LNCAP (cell line): ENCODE results near the gene RALGAPA1.

Source experiments
- TF ChIP-seq, protein P1 (sequence below): fragments of 450-650 bp; IDR thresholded peaks from 2 replicates; pipeline ENCODE4 v1.5.1; 2017; ENCODE audit warnings: mild to moderate bottlenecking

Gene RALGAPA1

DNA sequence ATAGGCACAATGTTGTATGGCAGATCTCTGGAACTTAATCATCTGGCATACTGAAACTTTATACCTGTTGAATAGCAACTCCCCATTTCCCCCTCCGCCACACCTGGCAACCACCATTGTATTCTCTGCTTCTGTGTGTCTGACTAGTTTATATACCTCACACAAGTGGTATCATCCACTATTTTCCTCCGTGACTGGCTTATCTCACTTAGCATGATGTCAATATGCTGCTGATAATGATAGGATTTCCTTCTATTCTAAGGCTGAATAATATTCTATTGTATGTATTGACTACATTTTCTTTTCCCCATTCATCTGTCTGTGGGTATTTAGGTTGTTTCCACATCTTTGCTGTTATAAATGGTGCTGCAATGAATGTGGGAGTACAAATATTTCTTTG, 38.5 kb upstream of the RALGAPA1 start:
- TF ChIP-seq, protein P1, sequence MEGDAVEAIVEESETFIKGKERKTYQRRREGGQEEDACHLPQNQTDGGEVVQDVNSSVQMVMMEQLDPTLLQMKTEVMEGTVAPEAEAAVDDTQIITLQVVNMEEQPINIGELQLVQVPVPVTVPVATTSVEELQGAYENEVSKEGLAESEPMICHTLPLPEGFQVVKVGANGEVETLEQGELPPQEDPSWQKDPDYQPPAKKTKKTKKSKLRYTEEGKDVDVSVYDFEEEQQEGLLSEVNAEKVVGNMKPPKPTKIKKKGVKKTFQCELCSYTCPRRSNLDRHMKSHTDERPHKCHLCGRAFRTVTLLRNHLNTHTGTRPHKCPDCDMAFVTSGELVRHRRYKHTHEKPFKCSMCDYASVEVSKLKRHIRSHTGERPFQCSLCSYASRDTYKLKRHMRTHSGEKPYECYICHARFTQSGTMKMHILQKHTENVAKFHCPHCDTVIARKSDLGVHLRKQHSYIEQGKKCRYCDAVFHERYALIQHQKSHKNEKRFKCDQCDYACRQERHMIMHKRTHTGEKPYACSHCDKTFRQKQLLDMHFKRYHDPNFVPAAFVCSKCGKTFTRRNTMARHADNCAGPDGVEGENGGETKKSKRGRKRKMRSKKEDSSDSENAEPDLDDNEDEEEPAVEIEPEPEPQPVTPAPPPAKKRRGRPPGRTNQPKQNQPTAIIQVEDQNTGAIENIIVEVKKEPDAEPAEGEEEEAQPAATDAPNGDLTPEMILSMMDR: no peak

DNA sequence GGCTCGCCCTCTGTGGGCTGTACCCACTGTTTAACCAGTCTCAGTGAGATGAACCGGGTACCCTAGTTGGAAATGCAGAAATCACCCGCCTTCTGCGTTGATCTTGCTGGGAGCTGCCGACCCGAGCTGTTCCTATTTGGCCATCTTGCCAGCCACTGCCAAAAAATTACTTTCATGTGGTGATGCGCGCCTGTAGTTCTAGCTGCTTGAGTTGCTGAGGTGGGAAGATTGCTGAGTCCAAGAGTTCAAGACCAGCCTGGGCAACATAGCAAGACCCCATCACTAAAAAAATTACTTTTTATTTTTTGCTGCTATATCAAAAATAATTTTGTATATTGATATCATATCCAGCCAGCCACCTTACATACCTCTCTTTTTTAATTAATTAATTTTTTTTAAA, 35.4 kb upstream of the RALGAPA1 start:
- TF ChIP-seq, protein P1: no peak

DNA sequence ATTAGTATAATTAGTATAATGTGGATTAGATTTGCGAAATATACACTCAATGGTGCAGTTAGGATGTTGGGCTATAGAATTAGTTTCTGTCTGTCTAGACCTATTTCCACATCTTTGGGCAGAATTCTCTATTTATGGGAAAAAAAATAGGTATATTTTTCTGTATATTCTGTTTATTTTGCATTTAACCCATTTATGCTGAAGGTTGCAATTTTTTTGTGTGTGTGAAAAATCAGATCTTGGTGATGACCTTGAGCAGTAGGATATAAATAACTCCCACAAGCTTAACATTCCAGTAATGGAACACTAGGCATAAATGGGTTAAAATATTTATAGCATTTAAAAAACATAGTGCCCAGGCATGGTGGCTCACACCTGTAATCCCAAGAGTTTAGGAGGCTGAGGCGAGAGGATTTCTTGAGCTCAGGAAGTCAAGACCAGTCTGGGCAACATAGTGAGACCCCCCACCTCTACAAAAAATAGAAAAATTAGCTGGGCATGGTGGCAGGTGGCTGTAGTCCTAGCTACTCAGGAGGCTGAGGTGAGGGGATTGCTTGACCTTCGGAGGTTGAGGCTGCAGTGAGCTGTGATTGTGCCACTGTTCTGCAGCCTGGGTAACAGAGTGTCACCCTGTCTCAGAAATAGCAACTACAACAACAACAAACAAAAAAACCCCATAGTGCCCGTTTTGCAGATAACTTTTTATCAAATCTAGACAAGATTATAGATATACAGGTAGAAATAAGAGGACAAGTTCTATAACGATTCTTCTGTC, 26.3 kb upstream of the RALGAPA1 start:
- TF ChIP-seq, protein P1: no peak

DNA sequence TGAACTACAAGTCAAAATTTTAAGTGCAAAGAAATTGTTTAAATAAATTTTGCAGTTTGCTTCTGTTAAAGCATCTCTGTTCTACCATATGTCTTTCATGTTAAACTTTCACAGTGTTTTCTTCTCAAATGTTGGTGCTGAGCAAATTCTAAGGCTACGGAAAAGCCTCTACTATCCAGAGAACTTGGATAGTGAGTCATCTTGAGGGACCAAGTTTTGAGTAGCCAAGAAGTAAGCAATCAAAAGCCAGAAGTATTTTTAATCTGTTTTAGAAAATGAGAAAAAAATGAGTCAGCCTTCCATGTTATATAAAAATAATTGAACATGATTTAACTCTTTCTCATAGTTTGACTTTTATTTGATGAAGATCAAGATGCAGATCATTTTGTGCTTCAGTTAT, 20.4 kb upstream of the RALGAPA1 start:
- TF ChIP-seq, protein P1: no peak

DNA sequence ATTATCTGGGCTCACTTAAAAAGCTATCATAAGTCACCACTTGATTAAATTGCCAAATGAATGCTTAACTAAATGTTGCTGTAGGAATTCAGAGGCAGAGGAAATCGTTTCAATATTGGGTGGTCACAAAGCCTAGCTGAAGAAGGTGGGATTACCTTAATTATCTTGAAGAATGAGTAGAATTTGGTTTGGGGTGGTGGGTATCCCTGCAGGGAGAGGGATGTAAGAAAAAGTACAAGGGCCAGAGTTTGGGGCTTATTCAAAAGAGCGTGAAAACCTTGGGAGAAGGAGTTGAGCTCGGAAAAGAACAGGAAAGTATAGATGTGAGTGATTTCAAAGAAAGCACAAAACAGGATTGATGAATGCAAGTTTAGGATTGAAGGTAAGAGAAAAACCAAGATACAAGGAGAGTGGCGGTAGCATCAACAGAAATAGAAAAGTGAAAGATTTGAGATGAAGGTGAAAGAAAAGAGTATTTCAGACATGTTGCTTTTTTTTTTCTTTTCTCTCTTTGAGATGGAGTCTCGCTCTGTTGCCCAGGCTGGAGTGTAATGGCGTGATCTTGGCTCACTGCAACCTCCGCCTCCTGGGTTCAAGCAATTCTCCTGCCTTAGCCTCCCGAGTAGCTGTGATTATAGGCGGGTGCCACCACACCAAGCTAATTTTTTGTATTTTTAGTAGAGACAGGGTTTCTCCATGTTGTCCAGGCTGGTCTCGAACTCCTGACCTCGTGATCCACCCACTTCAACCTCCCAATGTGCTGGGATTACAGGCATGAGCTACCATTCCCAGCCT, 18.8 kb upstream of the RALGAPA1 start:
- TF ChIP-seq, protein P1: no peak

DNA sequence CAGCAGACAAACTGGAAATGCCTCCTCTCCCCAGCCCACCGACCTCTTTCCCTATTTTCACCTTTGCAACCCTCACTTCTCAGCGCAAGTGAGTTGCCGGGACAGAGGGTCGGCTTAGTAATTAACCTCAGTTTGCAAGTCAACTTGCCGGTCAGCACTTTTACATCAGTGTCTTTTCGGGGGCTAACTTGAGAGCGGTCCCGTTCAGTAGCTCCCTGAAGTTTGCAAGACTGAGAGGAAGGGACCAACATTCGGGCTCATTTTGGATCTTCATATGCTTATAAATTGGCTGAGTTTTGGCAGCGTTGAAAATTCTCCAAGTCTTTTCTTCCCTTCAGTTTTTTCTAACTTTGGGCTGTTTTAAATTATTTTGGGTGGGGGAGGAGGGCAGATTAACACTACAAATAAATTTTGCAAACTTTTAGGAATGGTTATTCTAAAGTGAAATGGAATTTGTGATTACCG, 17.9 kb upstream of the RALGAPA1 start:
- TF ChIP-seq, protein P1: no peak

DNA sequence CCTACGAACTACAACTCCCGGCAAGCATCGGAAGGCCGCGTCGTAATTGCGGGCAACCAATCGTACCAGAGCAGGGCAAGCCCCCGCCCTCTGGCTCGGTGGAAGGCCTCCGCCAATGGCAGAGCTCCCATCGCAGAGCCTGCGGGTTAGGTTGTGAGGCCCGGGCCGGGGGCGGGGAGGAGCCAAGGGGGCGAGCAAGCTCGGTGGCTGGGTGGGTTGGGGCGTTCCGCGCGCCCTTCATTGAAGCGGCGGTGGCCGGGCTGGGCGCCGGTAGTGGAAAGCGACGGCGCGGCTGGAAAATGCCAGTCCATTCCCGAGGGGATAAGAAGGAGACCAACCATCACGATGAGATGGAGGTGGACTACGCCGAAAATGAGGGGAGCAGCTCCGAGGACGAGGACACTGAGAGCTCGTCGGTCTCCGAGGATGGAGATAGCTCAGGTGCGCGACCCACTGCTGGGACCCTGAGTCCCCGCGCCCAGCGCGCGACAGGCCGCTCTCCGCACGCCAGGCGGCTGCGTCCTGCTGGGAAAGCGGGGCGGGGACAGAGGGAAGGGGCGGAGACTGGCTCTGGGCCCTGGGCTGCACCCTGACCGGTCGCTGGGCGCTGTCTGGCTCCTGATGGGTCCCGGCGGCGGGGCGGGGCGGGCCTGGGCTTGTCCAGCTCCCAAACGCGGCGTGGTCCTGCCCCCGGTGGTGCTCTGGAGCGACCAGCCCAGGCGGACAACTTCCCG, 17.3 kb upstream of the RALGAPA1 start, which contains the start of gene BRMS1L:
BRMS1L (plus strand) TSS at position 121 of the 734 bp plus-strand sequence; CDS start at position 300, 179 bp downstream.
- TF ChIP-seq, protein P1: no peak
